HepG2 (cell line): Measurements from ENCODE around the gene CLRN2. TPM values are rescaled to one million over a fixed set of nuclear protein-coding genes. Genes with fewer than 3 reads are reported as not detected.
A peak's percentile ranks its signal among the peaks of the same experiment; 100 is the strongest.

Source experiments
- AKNA ChIP-seq: sonication (generic); formaldehyde crosslinking; IDR thresholded peaks from 2 replicates; pipeline ENCODE4 v1.4.0; 2020; ENCODE audit warnings: missing genetic modification reagents, borderline replicate concordance
- BCL6 ChIP-seq: IDR thresholded peaks from 2 replicates; pipeline ENCODE4 v1.6.1; 2016; ENCODE audit warnings: missing genetic modification reagents, missing compliant biosample characterization
- BHLHE40 ChIP-seq: IDR thresholded peaks from 2 replicates; pipeline ENCODE4 v1.6.1; 2011; ENCODE audit warnings: low read length, improper control_type of control experiment
- ELF3 ChIP-seq: IDR thresholded peaks from 2 replicates; pipeline ENCODE4 v1.6.1; 2016; ENCODE audit warnings: missing genetic modification reagents, missing compliant biosample characterization
- EP300 ChIP-seq, 3 experiments: sonication (generic) in 1 of 3; formaldehyde crosslinking in 1 of 3; IDR thresholded peaks; 2 replicates each; pipeline versions ENCODE4 v1.5.1 to v1.6.1; 2011 to 2020; ENCODE audit warnings: low read depth in 2 of 3, low read length in 2 of 3, borderline replicate concordance in 1 of 3, improper control_type of control experiment in 1 of 3, mild to moderate bottlenecking in 1 of 3, missing genetic modification reagents in 1 of 3, moderate library complexity in 1 of 3
- ERF ChIP-seq: IDR thresholded peaks from 2 replicates; pipeline ENCODE4 v1.6.1; 2018; ENCODE audit warnings: missing biosample characterization, missing genetic modification reagents
- HBP1 ChIP-seq: IDR thresholded peaks from 2 replicates; pipeline ENCODE4 v1.6.1; 2016; ENCODE audit warnings: low read depth, control low read depth
- ISL2 ChIP-seq: sonication (generic); formaldehyde crosslinking; IDR thresholded peaks from 2 replicates; pipeline ENCODE4 v1.5.0; 2020; ENCODE audit warnings: missing genetic modification reagents
- LCORL ChIP-seq, 2 experiments: fragments of 450-650 bp in 1 of 2; sonication (generic) in 1 of 2; formaldehyde crosslinking in 1 of 2; IDR thresholded peaks; 2 replicates each; pipeline versions ENCODE4 v1.5.0 to v1.6.1; 2017 to 2020; ENCODE audit warnings: antibody characterized with exemption in 1 of 2, missing genetic modification reagents in 1 of 2
- MAF1 ChIP-seq: sonication (generic); formaldehyde crosslinking; IDR thresholded peaks from 2 replicates; pipeline ENCODE4 v1.5.0; 2020; ENCODE audit warnings: missing genetic modification reagents, borderline replicate concordance
- MIER3 ChIP-seq: IDR thresholded peaks from 2 replicates; pipeline ENCODE4 v1.6.1; 2016; ENCODE audit warnings: missing compliant biosample characterization, borderline replicate concordance
- PITX1 ChIP-seq: sonication (generic); formaldehyde crosslinking; IDR thresholded peaks from 2 replicates; pipeline ENCODE4 v1.5.1; 2020; ENCODE audit warnings: mild to moderate bottlenecking, missing genetic modification reagents
- RERE ChIP-seq: IDR thresholded peaks from 2 replicates; pipeline ENCODE4 v1.6.1; 2016; ENCODE audit warnings: low read depth, missing genetic modification reagents, missing compliant biosample characterization
- RXRA ChIP-seq: sonication (generic); formaldehyde crosslinking; IDR thresholded peaks from 2 replicates; pipeline ENCODE4 v1.5.1; 2020; ENCODE audit warnings: missing genetic modification reagents
- SOX5 ChIP-seq: IDR thresholded peaks from 2 replicates; pipeline ENCODE4 v1.6.1; 2016; ENCODE audit warnings: borderline replicate concordance
- SRSF4 ChIP-seq: fragments of 200-400 bp; formaldehyde crosslinking; IDR thresholded peaks from one replicate; pipeline ENCODE4 v1.6.1; 2018; ENCODE audit warnings: mild to moderate bottlenecking, low read depth, low read length, moderate library complexity; ENCODE audit not compliant: poor library complexity, severe bottlenecking
- ZNF792 ChIP-seq: IDR thresholded peaks from 2 replicates; pipeline ENCODE4 v1.6.1; 2016
- polyA plus RNA-seq, 8 experiments: library from polyadenylated mRNA; depleted of rRNA in 3 of 8; stranded (reverse) in 7 of 8; unstranded in 1 of 8; fragments of >200 nt; fragmentation: Illumina TruSeq in 4 of 8; extraction: Trizol in 4 of 8; gene quantifications; 2 replicates each; pipeline versions ENCODE4 v1.2.1 to v1.2.3, GENCODE V29; 2011 to 2016; ENCODE audit warnings: low read depth in 4 of 8, missing spikeins in 1 of 8, mixed read lengths in 1 of 8; ENCODE audit not compliant: insufficient read depth in 1 of 8
- total RNA-seq, 5 experiments: library from RNA; depleted of rRNA; stranded (reverse); fragments of >200 nt; fragmentation: Illumina TruSeq; extraction: Trizol; gene quantifications; 2 replicates each; pipeline ENCODE4 v1.2.3, GENCODE V29; 2016; ENCODE audit warnings: low read depth in 1 of 5

CLRN2 gene
- total and polyA plus RNA-seq, 2 of the 13 experiments (the other 11 are each of a cell fraction or from before 2014, with no cell fraction given): not detected

GRCh38 chr4:17558941-17559708 is 44.2 kb downstream of the CLRN2 start (continued):
- peak; percentile 73; the same call in 1 of the 2 replicates for TF ChIP-seq RERE
- TF ChIP-seq SRSF4: no peak
- peak; percentile 99 for TF ChIP-seq PITX1 (CRISPR knock-in tag)
- TF ChIP-seq HBP1 (CRISPR knock-in tag): peak; percentile 36; the same call in 1 of the 2 replicates
- TF ChIP-seq MAF1 (CRISPR knock-in tag): 0 out of 2 replicates have a peak, but pooled peaks have one; percentile 50
- peak; percentile 98 for TF ChIP-seq SOX5
- TF ChIP-seq EP300 (IDR thresholded peaks at IDR 0.05; ENCODE audit: low read depth in 2 of 2, low read length in 2 of 2): peak; percentile 92 to 99
- peak; percentile 91 for TF ChIP-seq EP300 (CRISPR knock-in tag; IDR thresholded peaks at IDR 0.05; ENCODE audit: borderline replicate concordance)
- TF ChIP-seq MIER3 (CRISPR knock-in tag): peak; percentile 84
- TF ChIP-seq AKNA: no peak
- TF ChIP-seq LCORL (IDR thresholded peaks at IDR 0.05): no peak
- TF ChIP-seq LCORL (CRISPR knock-in tag; IDR thresholded peaks at IDR 0.05): peak; percentile 70
- TF ChIP-seq BHLHE40: peak; percentile 62; the same call in 1 of the 2 replicates
- TF ChIP-seq ZNF792 (CRISPR knock-in tag): peak; percentile 43; the same call in 1 of the 2 replicates
- TF ChIP-seq ISL2 (CRISPR knock-in tag): peak; percentile 96
- TF ChIP-seq ERF (CRISPR knock-in tag): peak; percentile 73
- peak; percentile 89 for TF ChIP-seq BCL6 (CRISPR knock-in tag)
- peak; percentile 90 for TF ChIP-seq ELF3
- TF ChIP-seq RXRA (CRISPR knock-in tag): peak; percentile 80; the same call in 1 of the 2 replicates
